NCI-H2196 treated with DMSO at 0.1 percent for 48 hours (cell line): ENCODE measurements around the gene SYNGR4.

Source experiments
- DNase-seq: peaks from one replicate; lab custom pipeline; 2025; ENCODE audit not compliant: unreplicated experiment; lab: John Stamatoyannopoulos, UW

Gene SYNGR4

GRCh38 chr19:48341515-48342413 is 22.4 kb upstream of the SYNGR4 start:
- no peak for DNase-seq

- DNase-seq: no peak
These were observed 21.8 kb upstream of the SYNGR4 start for GRCh38 chr19:48342414-48342738.

GRCh38 chr19:48342841-48343540 is 21.2 kb upstream of the SYNGR4 start:
- DNase-seq: no peak

- DNase-seq: no peak
These were observed 19.3 kb upstream of the SYNGR4 start for GRCh38 chr19:48344892-48345291.

- no peak for DNase-seq
These were observed 18.0 kb upstream of the SYNGR4 start for GRCh38 chr19:48346191-48346590.

GRCh38 chr19:48348045-48348444 is 16.1 kb upstream of the SYNGR4 start:
- no peak for DNase-seq

- no peak for DNase-seq
These were observed 15.4 kb upstream of the SYNGR4 start for GRCh38 chr19:48348737-48349136.

- no peak for DNase-seq
These were observed 13.3 kb upstream of the SYNGR4 start for GRCh38 chr19:48350856-48351255.

GRCh38 chr19:48351341-48351752 is 12.8 kb upstream of the SYNGR4 start:
- peak; percentile 39 for DNase-seq

GRCh38 chr19:48353677-48354076 is 10.5 kb upstream of the SYNGR4 start:
- no peak for DNase-seq

- DNase-seq: no peak
These were observed 9.7 kb upstream of the SYNGR4 start for GRCh38 chr19:48354332-48354992.

- DNase-seq: no peak
These were observed 8.7 kb upstream of the SYNGR4 start for GRCh38 chr19:48355365-48355954.

GRCh38 chr19:48359123-48359522 is 5.0 kb upstream of the SYNGR4 start:
- no peak for DNase-seq

GRCh38 chr19:48361912-48362311 is 2.3 kb upstream of the SYNGR4 start:
- DNase-seq: no peak

- DNase-seq: peak; percentile 95
These were observed 1.3 kb upstream of the SYNGR4 start for GRCh38 chr19:48362716-48363499.

- no peak for DNase-seq
These were observed 712 bp upstream of the SYNGR4 start for GRCh38 chr19:48363500-48363809.

GRCh38 chr19:48364598-48365348 is 606 bp downstream of the SYNGR4 start:
- DNase-seq: no peak

GRCh38 chr19:48365602-48366001 is 1.4 kb downstream of the SYNGR4 start:
- no peak for DNase-seq

- no peak for DNase-seq
These were observed 3.7 kb downstream of the SYNGR4 start for GRCh38 chr19:48367855-48368254.

- DNase-seq: no peak
These were observed 4.8 kb downstream of the SYNGR4 start for GRCh38 chr19:48368936-48369335.
